Skeletal muscle satellite cell (primary cell): ENCODE measurements around the gene LAMA1. TPM values are rescaled to one million over a fixed set of nuclear protein-coding genes. Genes with fewer than 3 reads are reported as not detected.

ENCODE experiments used
- H3K27me3 ChIP-seq: 2 replicates; pipeline ENCODE4 v1.7.0; 2013; ENCODE audit warnings: low read length; ENCODE audit not compliant: control insufficient read depth, insufficient read depth
- H3K36me3 ChIP-seq: 2 replicates; pipeline ENCODE4 v1.7.0; 2013; ENCODE audit warnings: mild to moderate bottlenecking, control low read depth, low read length; ENCODE audit not compliant: insufficient read depth
- H3K4me1 ChIP-seq: 2 replicates; pipeline ENCODE4 v1.7.0; 2013; ENCODE audit warnings: low read length; ENCODE audit not compliant: control insufficient read depth, insufficient read depth
- H3K4me2 ChIP-seq: 2 replicates; pipeline ENCODE4 v1.7.0; 2013; ENCODE audit warnings: mild to moderate bottlenecking, low read length
- H3K4me3 ChIP-seq: 2 replicates; pipeline ENCODE4 v1.7.0; 2013; ENCODE audit warnings: low read length
- H3K9ac ChIP-seq: 2 replicates; pipeline ENCODE4 v1.7.0; 2013; ENCODE audit warnings: mild to moderate bottlenecking, low read depth, low read length, moderate library complexity
- H3K9me3 ChIP-seq: replicated peaks from 2 replicates; pipeline ENCODE4 v1.7.0; 2013; ENCODE audit warnings: mild to moderate bottlenecking, control low read depth, low read length
- total RNA-seq: library from RNA; depleted of rRNA; stranded (reverse); fragments of >200 nt; gene quantifications from 2 replicates; pipeline ENCODE4 v1.2.3, GENCODE V29; 2012; rRNA removed

LAMA1 gene, protein sequence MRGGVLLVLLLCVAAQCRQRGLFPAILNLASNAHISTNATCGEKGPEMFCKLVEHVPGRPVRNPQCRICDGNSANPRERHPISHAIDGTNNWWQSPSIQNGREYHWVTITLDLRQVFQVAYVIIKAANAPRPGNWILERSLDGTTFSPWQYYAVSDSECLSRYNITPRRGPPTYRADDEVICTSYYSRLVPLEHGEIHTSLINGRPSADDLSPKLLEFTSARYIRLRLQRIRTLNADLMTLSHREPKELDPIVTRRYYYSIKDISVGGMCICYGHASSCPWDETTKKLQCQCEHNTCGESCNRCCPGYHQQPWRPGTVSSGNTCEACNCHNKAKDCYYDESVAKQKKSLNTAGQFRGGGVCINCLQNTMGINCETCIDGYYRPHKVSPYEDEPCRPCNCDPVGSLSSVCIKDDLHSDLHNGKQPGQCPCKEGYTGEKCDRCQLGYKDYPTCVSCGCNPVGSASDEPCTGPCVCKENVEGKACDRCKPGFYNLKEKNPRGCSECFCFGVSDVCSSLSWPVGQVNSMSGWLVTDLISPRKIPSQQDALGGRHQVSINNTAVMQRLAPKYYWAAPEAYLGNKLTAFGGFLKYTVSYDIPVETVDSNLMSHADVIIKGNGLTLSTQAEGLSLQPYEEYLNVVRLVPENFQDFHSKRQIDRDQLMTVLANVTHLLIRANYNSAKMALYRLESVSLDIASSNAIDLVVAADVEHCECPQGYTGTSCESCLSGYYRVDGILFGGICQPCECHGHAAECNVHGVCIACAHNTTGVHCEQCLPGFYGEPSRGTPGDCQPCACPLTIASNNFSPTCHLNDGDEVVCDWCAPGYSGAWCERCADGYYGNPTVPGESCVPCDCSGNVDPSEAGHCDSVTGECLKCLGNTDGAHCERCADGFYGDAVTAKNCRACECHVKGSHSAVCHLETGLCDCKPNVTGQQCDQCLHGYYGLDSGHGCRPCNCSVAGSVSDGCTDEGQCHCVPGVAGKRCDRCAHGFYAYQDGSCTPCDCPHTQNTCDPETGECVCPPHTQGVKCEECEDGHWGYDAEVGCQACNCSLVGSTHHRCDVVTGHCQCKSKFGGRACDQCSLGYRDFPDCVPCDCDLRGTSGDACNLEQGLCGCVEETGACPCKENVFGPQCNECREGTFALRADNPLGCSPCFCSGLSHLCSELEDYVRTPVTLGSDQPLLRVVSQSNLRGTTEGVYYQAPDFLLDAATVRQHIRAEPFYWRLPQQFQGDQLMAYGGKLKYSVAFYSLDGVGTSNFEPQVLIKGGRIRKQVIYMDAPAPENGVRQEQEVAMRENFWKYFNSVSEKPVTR (N-terminal part only)
- 22.9 and 43.6 TPM in 2 replicates for total RNA-seq

- H3K4me2 ChIP-seq, result peak within 1 kb of the TSS; percentile 96
- H3K27me3 ChIP-seq, result peaks cover 33% of the 10 kb centered on the region
- H3K4me1 ChIP-seq, result peaks cover 12% of the 10 kb centered on the region
- H3K9ac ChIP-seq, result peak within 1 kb of the TSS; percentile 69
- peak within 1 kb of the TSS; percentile 74 for H3K4me3 ChIP-seq
- H3K36me3 ChIP-seq, result no peaks in the 10 kb centered on the region
- H3K9me3 ChIP-seq, result no peaks in the 10 kb centered on the region
Observed at GRCh38 chr18:7117390-7118355, at the start of gene LAMA1. Gene LAMA1 (minus strand): TSS chr18:7117797. CDS start chr18:7117720, 77 bp downstream.

DNA sequence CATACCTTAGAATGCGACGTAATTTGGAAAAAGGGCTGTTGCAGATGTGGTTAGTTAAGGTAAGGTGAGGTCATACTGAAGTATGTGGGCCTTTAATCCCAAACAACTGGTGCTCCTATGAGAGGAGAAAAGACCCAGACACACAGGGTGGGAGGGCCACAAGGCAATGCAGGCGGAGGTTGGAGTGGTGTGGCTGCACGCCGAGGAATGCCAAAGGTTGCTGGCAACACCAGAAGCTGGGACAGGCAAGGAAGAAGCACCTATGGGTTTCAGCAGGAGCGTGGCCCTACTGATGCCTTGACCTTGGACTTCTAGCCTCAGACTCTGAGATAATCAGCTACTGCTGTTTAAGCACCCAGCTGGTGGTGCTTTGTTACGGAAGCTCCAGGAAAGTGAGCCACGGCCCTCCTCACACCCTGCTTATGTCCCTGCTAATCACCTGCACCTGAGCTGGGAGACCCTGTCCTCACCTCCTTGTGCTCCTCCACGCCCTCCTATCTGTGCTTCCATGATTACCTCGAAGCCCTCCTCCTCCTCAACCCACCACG lies 48.3 kb upstream of the LAMA1 start:
- H3K4me2 ChIP-seq, result no peak overlapping the region
- H3K9me3 ChIP-seq, result no peaks in the 10 kb centered on the region
- no peaks in the 10 kb centered on the region for H3K36me3 ChIP-seq
- H3K4me3 ChIP-seq, result no peak overlapping the region
- no peak overlapping the region for H3K9ac ChIP-seq
- H3K4me1 ChIP-seq, result peaks cover 8% of the 10 kb centered on the region
- H3K27me3 ChIP-seq, result no peaks in the 10 kb centered on the region

- Histone ChIP-seq H3K9ac (no peak overlapping the region), H3K9me3 (no peaks in the 10 kb centered on the region), H3K4me2 (no peak overlapping the region), H3K36me3 (no peaks in the 10 kb centered on the region), H3K27me3 (no peaks in the 10 kb centered on the region), H3K4me3 (no peak overlapping the region), H3K4me1 (peaks cover 8% of the 10 kb centered on the region)
Observed at GRCh38 chr18:7164323-7165004, 46.9 kb upstream of the LAMA1 start.

DNA sequence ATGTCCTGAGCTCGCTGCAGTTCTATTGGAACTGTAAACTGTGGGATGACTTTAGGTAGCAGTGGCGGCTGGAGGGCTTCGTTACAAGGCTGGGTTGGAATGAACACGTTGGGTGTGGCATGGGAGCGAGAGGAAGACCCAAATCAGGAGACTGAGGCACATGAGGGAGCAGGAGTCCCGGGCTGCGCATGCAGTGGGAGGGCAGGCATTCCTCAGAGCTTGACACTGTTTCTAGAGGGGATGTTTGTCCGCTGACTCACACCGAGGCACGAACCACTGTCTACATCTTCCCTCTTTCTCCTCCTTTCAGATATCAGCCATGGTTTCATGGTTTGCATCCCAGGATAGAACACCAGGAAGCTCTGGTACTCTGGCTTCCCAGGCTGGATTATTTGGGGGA lies 40.6 kb upstream of the LAMA1 start:
- no peaks in the 10 kb centered on the region for H3K27me3 ChIP-seq
- H3K9me3 ChIP-seq, result no peaks in the 10 kb centered on the region
- H3K4me3 ChIP-seq, result no peak overlapping the region
- H3K4me2 ChIP-seq, result peak overlapping the region; percentile 11
- H3K9ac ChIP-seq, result no peak overlapping the region
- peaks cover 15% of the 10 kb centered on the region for H3K4me1 ChIP-seq
- no peaks in the 10 kb centered on the region for H3K36me3 ChIP-seq

GRCh38 chr18:7157760-7158159 lies 40.2 kb upstream of the LAMA1 start:
- H3K9me3 ChIP-seq, result no peaks in the 10 kb centered on the region
- no peaks in the 10 kb centered on the region for H3K27me3 ChIP-seq
- no peak overlapping the region for H3K9ac ChIP-seq
- no peak overlapping the region for H3K4me3 ChIP-seq
- peaks cover 15% of the 10 kb centered on the region for H3K4me1 ChIP-seq
- no peak overlapping the region for H3K4me2 ChIP-seq
- no peaks in the 10 kb centered on the region for H3K36me3 ChIP-seq

- Histone ChIP-seq H3K36me3 (no peaks in the 10 kb centered on the region), H3K9ac (no peak overlapping the region), H3K27me3 (no peaks in the 10 kb centered on the region), H3K4me1 (peaks cover 7% of the 10 kb centered on the region), H3K4me2 (no peak overlapping the region), H3K4me3 (no peak overlapping the region), H3K9me3 (no peaks in the 10 kb centered on the region)
Observed at GRCh38 chr18:7155887-7156286, 38.3 kb upstream of the LAMA1 start.

- no peak overlapping the region for H3K4me3 ChIP-seq
- H3K4me1 ChIP-seq, result peaks cover 7% of the 10 kb centered on the region
- no peak overlapping the region for H3K4me2 ChIP-seq
- no peak overlapping the region for H3K9ac ChIP-seq
- H3K27me3 ChIP-seq, result no peaks in the 10 kb centered on the region
- H3K36me3 ChIP-seq, result no peaks in the 10 kb centered on the region
- no peaks in the 10 kb centered on the region for H3K9me3 ChIP-seq
Observed at GRCh38 chr18:7155092-7155491, 37.5 kb upstream of the LAMA1 start.

GRCh38 chr18:7152440-7152839 lies 34.8 kb upstream of the LAMA1 start:
- H3K27me3 ChIP-seq, result no peaks in the 10 kb centered on the region
- H3K4me1 ChIP-seq, result no peaks in the 10 kb centered on the region
- no peak overlapping the region for H3K9ac ChIP-seq
- H3K36me3 ChIP-seq, result no peaks in the 10 kb centered on the region
- no peaks in the 10 kb centered on the region for H3K9me3 ChIP-seq
- H3K4me3 ChIP-seq, result no peak overlapping the region
- no peak overlapping the region for H3K4me2 ChIP-seq

GRCh38 chr18:7147399-7147798 lies 29.8 kb upstream of the LAMA1 start:
- H3K4me1 ChIP-seq, result no peaks in the 10 kb centered on the region
- no peaks in the 10 kb centered on the region for H3K27me3 ChIP-seq
- no peak overlapping the region for H3K4me3 ChIP-seq
- no peak overlapping the region for H3K9ac ChIP-seq
- no peaks in the 10 kb centered on the region for H3K9me3 ChIP-seq
- no peak overlapping the region for H3K4me2 ChIP-seq
- no peaks in the 10 kb centered on the region for H3K36me3 ChIP-seq

DNA sequence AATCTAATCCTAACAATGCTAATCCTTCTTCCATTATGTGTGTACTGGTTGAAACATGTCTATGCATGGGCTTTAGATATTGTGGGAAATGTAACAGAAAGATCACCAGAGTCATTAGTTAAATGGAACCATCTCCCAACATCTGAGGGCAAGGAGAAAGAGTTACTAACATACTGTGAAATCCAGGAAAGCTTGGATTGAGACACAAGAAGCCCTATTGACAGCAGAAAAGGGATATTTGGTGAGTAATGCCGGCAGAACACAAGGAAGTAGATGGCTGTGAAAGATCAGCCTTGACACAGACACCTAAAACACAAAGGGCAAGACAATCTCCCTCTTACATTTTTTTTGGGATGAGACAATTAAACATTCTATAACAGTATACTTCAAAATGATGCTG lies 28.5 kb upstream of the LAMA1 start:
- Histone ChIP-seq H3K9ac (no peak overlapping the region), H3K27me3 (no peaks in the 10 kb centered on the region), H3K4me2 (no peak overlapping the region), H3K36me3 (no peaks in the 10 kb centered on the region), H3K9me3 (no peaks in the 10 kb centered on the region), H3K4me1 (no peaks in the 10 kb centered on the region), H3K4me3 (no peak overlapping the region)
